Right cardiac atrium (tissue), 5 donors: ENCODE data around the gene SMTNL2. TPM values are rescaled to one million over a fixed set of nuclear protein-coding genes. Genes with fewer than 3 reads are reported as not detected.

ENCODE experiments used
- ATAC-seq, 2 donors: fragments of 200-7000 bp; cut with Tn5 transposase; one replicate each; pipeline versions ENCODE4 v1.8.0 to v1.9.1; 2020; ENCODE audit warnings: moderate library complexity in 2 of 2, mild to moderate bottlenecking in 1 of 2
- DNase-seq, 3 donors: peaks; one replicate each; pipeline ENCODE4 v3.0.0-alpha.2; 2020
- H3K27ac ChIP-seq: one replicate; pipeline ENCODE4 v1.5.1; 2013; ENCODE audit warnings: mild to moderate bottlenecking, low read length, control low read depth, moderate library complexity
- H3K27me3 ChIP-seq: one replicate; pipeline ENCODE4 v1.6.1; 2013; ENCODE audit not compliant: control insufficient read depth, insufficient read depth
- H3K4me1 ChIP-seq: one replicate; pipeline ENCODE4 v1.6.1; 2013; ENCODE audit warnings: low read length; ENCODE audit not compliant: control insufficient read depth, insufficient read depth
- H3K4me3 ChIP-seq: one replicate; pipeline ENCODE4 v1.5.1; 2013; ENCODE audit warnings: low read length, control low read depth
- H3K9me3 ChIP-seq: one replicate; pipeline ENCODE4 v1.6.1; 2013; ENCODE audit warnings: low read length; ENCODE audit not compliant: control insufficient read depth
- WGBS: extraction: QIAGEN DNeasy Blood & Tissue Kit; methylation state at CpG from one replicate; pipeline ENCODE4 v1.1.7; 2013; 5-methylcytosine and 5-hydroxymethylcytosine counted together
- intact Hi-C, 4 donors: fragments of 100-400 bp; cut with DNase I; formaldehyde crosslinking; loops; one replicate each; pipeline versions ENCODE4 v1.11.0 to v1.14.0; 2022 to 2023
- polyA plus RNA-seq: library from polyadenylated mRNA; stranded (reverse); fragments of 200-250 nt; gene quantifications from one replicate; pipeline ENCODE4 v1.2.3, GENCODE V29; 2013
- total RNA-seq, 4 donors: library from RNA; stranded (reverse); fragmentation: NEBNext Ultra II Directional; extraction: Animal tissue kit (Norgen Biotek cat#: 25700); gene quantifications; one replicate each; pipeline ENCODE4 v1.2.1, GENCODE V29; 2021
- donor health status: healthy with polysubstance abuse.
- donor health status: DM: no; HTN: yes; CAD: no.
- donor health status: DM: no; HTN: no; CAD: no.
- donor health status: DM: no; HTN: yes; CAD: no; lungs with severe emphysema.
- donor health status: DM: yes; HTN: yes; CAD: no.

The SMTNL2 gene
- total and polyA plus RNA-seq, 5 donors: 5.8 to 20.8 (median 13.3) TPM

DNA sequence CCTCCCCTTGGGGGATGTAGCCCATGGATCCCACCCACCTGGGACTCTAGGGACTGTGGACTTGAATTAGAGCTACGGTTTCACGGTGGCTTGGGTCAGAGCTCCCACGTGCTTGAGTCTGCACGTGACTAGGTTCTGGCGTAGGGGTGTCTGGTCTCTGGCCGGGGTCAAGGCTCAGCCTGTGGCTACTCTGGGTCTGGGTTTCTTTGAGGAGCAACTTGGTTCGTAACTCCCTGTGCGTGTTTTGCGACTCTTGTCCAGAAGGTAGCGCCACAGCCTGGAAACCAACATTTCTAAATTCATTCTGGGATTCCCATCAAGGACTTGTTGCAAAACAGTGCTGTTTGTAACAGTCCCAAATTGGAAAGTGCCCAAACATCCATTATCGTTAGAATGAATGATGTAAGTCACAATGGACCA is 23.5 kb upstream of the SMTNL2 start:
- H3K9me3 ChIP-seq: no peaks in the 10 kb centered on the region
- H3K4me3 ChIP-seq: no peak overlapping the region
- ATAC-seq: no peak
- no peaks in the 10 kb centered on the region for H3K27me3 ChIP-seq
- intact Hi-C loops: loop anchor here in 2 of 4 donors (5.0 to 10.0 kb wide), 2 partner anchors 136 to 139 kb away; no protein-coding TSS in a partner anchor
- H3K4me1 ChIP-seq: peaks cover 3% of the 10 kb centered on the region
- H3K27ac ChIP-seq: no peak overlapping the region
- DNase-seq: peak; percentile 37 to 61 (median 59)
- 60% methylated on average over 11 of the region's 11 CpGs for WGBS

DNA sequence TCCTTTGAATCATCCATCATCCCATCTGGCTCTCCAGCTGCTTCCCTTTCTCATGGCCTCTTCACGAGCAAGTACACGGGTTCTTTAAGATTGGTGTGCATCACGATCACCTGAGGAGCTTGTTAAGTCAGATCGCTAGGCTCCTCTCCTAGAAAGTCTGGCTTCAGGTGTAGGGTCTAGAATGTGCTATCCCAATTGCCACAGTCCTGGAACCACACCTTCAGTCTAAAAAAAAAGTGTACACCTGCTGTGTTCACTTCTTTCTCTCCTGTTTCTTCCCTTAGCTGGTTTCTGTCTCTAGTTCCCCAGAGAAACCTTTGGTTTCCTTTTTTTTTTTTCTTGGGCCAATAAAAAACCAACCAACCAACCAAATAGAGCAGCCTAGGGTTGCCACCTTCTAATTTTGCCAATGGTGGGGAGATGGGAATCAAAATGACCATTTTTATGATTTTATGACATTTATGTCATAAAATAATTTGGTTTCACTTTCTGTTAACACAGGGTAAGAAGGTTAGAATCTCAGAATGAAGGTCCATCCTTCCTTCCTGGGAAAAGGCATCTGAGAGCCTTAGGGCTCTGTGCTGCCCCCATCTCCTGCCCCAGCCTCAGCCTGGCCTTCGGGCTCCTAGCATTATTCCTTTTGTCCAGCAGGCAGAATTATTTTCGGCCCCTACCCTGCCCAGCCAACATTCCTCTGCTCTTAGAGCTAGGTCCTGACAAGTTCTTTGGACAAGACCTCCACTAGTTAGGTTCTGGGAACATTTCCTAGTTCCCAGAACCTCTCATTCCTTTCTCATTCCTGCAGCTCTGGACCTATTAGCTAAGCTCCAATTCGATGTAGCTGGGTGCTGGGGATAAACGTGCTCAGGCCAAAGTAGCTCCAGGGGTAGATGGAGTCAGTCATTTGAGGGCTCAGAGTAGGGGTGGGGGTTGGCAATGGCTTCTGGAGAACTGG is 22.0 kb upstream of the SMTNL2 start:
- WGBS: 63% methylated on average over 8 of the region's 8 CpGs
- H3K27me3 ChIP-seq: no peaks in the 10 kb centered on the region
- no peak overlapping the region for H3K4me3 ChIP-seq
- no peaks in the 10 kb centered on the region for H3K4me1 ChIP-seq
- intact Hi-C loops: loop anchor here in 2 of 4 donors (5.0 to 10.0 kb wide), 2 partner anchors 137 to 140 kb away; no protein-coding TSS in a partner anchor
- ATAC-seq: peak in 1 of 2 donors; percentile 15
- no peak overlapping the region for H3K27ac ChIP-seq
- H3K9me3 ChIP-seq: no peaks in the 10 kb centered on the region
- peak in 2 of 3 donors; percentile 49 to 60 for DNase-seq

DNA sequence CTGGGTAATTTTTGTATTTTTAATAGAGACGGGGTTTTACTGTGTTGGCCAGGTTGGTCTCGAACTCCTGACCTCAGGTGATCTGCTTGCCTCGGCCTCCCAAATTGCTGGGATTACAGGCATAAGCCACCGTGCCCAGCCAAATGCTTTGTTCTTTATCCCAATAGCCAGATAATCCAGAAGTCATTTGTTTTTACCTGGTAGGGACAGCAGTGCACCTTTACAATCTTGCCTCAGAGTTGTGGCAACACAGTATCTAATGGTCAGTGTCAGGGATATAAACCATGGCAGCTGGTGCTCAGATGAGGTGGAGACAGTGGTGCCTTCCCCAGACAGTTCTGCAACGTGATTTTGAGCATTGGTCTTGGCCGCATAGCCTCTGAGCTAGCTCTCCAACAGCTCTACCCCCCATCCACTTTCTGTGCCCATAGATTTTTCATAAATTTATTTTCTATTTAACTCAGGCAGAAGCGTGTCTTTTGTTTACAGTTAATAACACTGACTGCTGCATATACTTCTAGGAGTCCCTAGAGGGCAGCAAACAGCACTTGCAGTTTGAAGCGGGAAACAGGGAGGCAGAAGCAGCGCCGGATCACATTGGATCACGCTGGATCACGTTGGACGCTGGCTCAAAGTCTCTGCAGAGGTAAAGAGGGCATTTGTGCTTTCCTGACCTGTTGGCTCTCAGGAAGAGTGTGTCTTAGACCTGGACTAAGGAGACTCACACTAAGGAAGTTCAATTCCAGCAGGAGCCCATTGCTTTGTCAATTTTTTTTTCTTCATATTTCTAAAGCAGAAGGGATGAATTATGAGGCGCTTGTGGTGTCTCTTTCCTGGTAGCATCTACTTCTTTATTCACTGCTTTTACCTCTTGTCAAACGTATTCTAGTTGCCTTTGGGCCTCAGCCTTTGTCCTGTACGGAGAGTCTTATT is 18.9 kb upstream of the SMTNL2 start:
- DNase-seq (peak; percentile 66 to 84 (median 79)), ATAC-seq (peak; percentile 80)
- H3K27me3 ChIP-seq: no peaks in the 10 kb centered on the region
- peaks cover 1% of the 10 kb centered on the region for H3K4me1 ChIP-seq
- 31% methylated on average over 16 of the region's 16 CpGs for WGBS
- H3K9me3 ChIP-seq: no peaks in the 10 kb centered on the region
- H3K4me3 ChIP-seq: no peak overlapping the region
- peak overlapping the region; percentile 25 for H3K27ac ChIP-seq
- intact Hi-C loops: loop anchor here (2.0 to 10.0 kb wide), 4 partner anchors 59 to 141 kb away; no protein-coding TSS in a partner anchor

DNA sequence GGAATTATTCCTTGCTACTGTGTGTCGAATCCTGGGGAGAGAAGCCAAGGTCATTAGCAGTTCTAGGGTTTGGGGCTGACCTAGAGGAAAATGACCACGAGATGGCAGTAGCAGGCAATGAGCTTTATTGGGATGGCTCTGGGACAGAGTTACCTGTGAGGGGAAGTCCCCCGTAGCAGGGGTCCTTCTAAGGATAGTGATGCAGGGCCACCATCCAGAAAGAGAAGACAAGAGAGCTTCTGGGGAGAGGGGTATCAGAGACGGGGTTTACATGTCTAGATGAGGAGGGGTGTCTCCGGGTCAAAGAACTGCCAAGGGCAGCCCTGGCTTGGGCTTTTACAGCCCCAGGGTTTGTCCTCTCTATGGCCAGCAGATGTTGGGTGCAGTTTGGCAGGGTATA is 17.5 kb upstream of the SMTNL2 start:
- intact Hi-C loops: loop anchor here (2.0 to 10.0 kb wide), 4 partner anchors 58 to 142 kb away; no protein-coding TSS in a partner anchor
- Histone ChIP-seq H3K9me3 (no peaks in the 10 kb centered on the region), H3K27ac (no peak overlapping the region), H3K4me3 (no peak overlapping the region), H3K27me3 (no peaks in the 10 kb centered on the region), H3K4me1 (peaks cover 1% of the 10 kb centered on the region)
- 24% methylated on average over 5 of the region's 5 CpGs for WGBS
- peak; percentile 39 to 64 (median 51) for DNase-seq
- ATAC-seq: peak; percentile 85 to 89

DNA sequence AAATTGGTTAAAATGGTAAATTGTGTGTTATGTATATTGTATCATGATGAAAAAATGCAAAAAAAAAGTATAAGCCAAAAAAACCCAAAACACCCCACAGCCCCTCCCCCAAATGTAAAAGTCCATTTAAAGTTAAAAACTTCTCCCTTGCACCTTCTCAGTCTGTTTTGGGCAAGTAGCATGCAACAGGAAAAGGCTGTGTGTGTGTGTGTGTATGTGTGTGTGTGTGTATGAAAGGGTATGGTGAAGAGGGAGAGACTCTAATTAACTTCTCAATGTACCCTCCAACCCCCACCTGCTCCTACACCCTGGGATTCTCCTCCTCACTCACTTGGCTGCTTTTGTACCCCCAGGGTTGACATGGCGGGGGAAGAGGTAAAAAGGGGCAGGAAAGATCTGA is 14.7 kb upstream of the SMTNL2 start:
- ATAC-seq (no peak), DNase-seq (no peak)
- intact Hi-C loops: loop anchor here in 2 of 4 donors (5.0 to 10.0 kb wide), 3 partner anchors 58 to 145 kb away; no protein-coding TSS in a partner anchor
- Histone ChIP-seq H3K9me3 (no peaks in the 10 kb centered on the region), H3K27me3 (no peaks in the 10 kb centered on the region), H3K4me3 (no peak overlapping the region), H3K4me1 (peaks cover 1% of the 10 kb centered on the region), H3K27ac (no peak overlapping the region)
- 92% methylated on average over 1 of the region's 1 CpG for WGBS

DNA sequence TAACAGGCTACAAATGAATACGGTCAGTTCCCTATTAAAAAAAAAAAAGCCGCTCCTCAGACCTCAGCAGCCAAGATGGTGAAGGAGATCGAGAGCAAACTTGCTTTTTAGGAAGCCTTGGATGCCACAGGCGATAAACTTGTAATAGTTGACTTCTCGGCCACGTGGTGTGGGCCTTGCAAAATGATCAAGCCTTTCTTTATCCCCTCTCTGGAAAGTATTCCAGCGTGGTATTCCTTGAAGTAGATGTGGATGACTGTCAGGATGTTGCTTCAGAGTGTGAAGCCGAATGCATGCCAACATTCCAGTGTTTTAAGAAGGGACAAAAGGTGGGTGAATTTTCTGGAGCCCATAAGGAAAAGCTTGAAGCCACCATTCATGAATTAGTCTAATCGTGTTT is 12.2 kb upstream of the SMTNL2 start:
- DNase-seq: no peak
- H3K9me3 ChIP-seq: no peaks in the 10 kb centered on the region
- H3K4me1 ChIP-seq: peaks cover 1% of the 10 kb centered on the region
- H3K27me3 ChIP-seq: no peaks in the 10 kb centered on the region
- intact Hi-C loops: loop anchor here in 1 of 4 donors (5.0 kb wide), 1 partner anchor 45 kb away; no protein-coding TSS in a partner anchor
- no peak for ATAC-seq
- H3K4me3 ChIP-seq: no peak overlapping the region
- 70% methylated on average over 9 of the region's 9 CpGs for WGBS
- no peak overlapping the region for H3K27ac ChIP-seq

DNA sequence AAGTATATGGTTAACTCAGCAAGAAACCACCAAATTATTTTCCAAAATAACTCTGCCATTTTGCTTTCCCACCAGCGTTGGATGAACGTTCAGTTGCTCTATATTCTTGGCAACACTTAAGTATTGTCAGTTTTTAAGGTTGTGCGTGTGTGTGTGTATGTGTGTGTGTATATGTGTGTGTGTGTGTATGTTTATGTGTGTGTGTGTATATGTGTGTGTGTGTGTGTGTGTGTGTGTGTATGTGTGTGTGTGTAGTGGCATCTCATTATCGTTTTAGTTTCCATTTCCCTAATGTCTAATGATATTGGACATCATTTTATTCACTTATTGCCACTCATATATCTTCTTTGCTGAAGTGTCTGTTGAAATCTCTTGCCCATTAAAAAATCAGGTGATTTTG is 11.2 kb upstream of the SMTNL2 start:
- no peak overlapping the region for H3K4me3 ChIP-seq
- H3K4me1 ChIP-seq: peaks cover 1% of the 10 kb centered on the region
- no peak for ATAC-seq
- WGBS: 63% methylated on average over 4 of the region's 4 CpGs
- no peaks in the 10 kb centered on the region for H3K27me3 ChIP-seq
- intact Hi-C loops: loop anchor here in 1 of 4 donors (5.0 kb wide), 1 partner anchor 44 kb away; no protein-coding TSS in a partner anchor
- H3K9me3 ChIP-seq: no peaks in the 10 kb centered on the region
- no peak overlapping the region for H3K27ac ChIP-seq
- DNase-seq: no peak

DNA sequence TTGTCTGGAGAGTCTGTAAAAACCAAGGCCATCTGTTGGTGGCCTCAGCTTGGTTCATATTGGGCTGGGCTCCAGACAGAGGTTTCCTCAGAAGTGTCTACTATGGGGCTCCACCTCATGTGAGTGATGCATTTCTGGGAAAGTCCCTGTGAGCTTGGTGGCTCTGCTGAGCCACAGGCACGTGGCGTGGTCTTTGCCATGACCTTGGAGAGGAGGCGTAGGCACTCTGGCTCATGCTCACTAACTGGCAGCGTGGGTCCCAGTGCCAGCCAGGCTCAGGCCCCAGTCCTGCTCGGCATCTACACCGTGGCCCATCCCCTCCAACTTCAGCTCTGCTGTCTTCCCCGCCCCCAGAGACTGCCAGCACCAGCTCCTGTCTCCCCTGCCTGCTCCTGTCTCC is 10.7 kb upstream of the SMTNL2 start:
- ATAC-seq: no peak
- Histone ChIP-seq H3K4me1 (no peaks in the 10 kb centered on the region), H3K27ac (no peak overlapping the region), H3K4me3 (no peak overlapping the region), H3K27me3 (no peaks in the 10 kb centered on the region), H3K9me3 (no peaks in the 10 kb centered on the region)
- 61% methylated on average over 7 of the region's 7 CpGs for WGBS
- DNase-seq: peak in 2 of 3 donors; percentile 41 to 48
- intact Hi-C loops: loop anchor here in 1 of 4 donors (5.0 kb wide), 1 partner anchor 44 kb away; no protein-coding TSS in a partner anchor

DNA sequence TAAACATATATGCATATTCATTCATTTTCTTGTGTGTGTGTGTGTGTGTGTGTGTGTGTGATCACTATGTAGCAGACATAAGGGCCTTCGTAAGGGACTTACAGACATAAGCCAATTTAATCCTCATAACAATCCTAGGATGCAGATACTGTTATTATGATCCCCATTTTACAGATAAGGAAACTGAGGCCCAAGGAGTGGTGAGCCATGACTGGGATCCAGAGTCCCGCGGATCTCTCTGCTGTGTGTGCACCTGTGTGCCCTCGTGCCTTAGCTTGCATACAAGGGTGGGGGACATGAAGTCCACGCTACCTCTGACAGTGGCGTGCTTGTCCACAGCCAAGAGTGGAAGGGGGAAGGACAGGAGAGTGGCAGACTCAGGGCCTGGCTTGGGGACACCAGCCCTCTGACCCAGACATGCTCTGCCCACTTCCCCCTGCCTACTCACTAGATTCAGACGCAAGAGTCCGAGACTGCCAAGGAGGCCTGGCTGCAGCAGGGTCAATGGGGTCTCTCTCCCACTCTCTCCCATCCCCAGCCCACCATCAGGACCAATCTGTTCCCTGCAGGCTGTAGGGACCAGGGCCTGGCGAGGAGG is 9.8 kb upstream of the SMTNL2 start:
- DNase-seq (peak in 1 of 3 donors; percentile 21), ATAC-seq (no peak)
- H3K27ac ChIP-seq: no peak overlapping the region
- WGBS: 95% methylated on average over 9 of the region's 9 CpGs
- intact Hi-C loops: loop anchor here in 1 of 4 donors (5.0 kb wide), 1 partner anchor 43 kb away; no protein-coding TSS in a partner anchor
- H3K27me3 ChIP-seq: no peaks in the 10 kb centered on the region
- no peak overlapping the region for H3K4me3 ChIP-seq
- no peaks in the 10 kb centered on the region for H3K4me1 ChIP-seq
- H3K9me3 ChIP-seq: no peaks in the 10 kb centered on the region

DNA sequence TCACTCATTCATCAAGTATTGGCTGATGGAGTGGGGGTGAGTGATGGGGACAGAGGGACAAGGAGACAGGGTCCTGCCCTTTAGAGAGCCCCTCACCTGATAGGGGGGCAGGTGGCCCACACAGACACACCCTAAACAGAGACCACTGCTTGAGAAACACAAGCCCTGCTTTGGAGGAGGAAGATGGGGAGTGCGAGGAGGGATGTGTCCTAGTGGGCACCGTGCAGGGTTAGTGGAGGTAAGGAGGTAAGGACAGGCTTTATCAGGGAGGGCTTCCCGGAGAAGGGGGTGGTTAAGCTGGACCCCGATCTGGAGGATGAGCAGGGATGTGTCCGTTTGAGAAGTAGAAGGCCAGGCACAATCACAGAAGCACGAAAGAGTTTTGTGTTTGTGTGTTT is 8.2 kb upstream of the SMTNL2 start:
- Histone ChIP-seq H3K27me3 (no peaks in the 10 kb centered on the region), H3K4me3 (no peak overlapping the region), H3K4me1 (no peaks in the 10 kb centered on the region), H3K9me3 (no peaks in the 10 kb centered on the region), H3K27ac (no peak overlapping the region)
- ATAC-seq (no peak), DNase-seq (no peak)
- 76% methylated on average over 6 of the region's 6 CpGs for WGBS
- intact Hi-C loops: no loop called here
